Measurements from ENCODE around the gene ZGPAT.
"Not testable (repeated sequence)": the region's sequence is repeated elsewhere in the genome, so short reads cannot be mapped to it uniquely, and the experiment has no call there.

ZGPAT gene

DNA sequence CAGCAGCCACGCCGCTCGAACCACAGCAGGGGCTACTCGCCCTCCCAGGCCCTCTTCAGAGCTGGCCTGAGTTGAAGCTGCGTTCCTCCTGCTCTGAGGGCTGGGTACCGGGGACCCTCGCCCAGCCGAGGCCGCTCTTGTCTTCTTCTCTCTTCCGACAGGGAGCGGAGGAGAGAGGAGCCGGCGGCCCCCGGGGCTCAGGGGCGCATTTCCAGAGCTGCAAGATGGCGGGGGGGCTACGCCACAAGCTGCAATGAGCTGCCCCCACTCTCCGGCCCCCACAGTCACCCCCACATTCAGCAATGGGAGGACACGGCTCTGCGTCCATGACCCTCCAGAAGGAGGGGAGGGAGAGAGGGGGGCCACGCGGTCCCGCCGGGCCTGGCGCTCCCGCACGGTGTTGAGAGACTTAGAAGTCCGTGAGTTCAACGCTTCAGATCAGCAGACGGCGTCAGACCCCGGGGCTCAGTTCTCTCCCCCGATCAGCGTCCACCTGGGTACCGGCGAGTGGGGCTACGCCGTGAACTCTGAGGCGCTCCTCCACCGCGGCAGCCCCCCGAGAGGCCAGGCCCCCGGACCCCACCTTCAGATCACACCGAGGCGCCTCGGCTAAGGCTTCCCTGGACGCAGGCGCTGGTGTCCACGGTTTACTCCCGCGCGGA lies 63.3 kb downstream of the ZGPAT start:
- Histone ChIP-seq H3K9me3 (ENCODE audit: control insufficient read depth, low read depth, low read length) (no peaks in the 10 kb centered on the region), H3K36me3 (ENCODE audit: control insufficient read depth, low read depth, low read length) (no peaks in the 10 kb centered on the region), H3K27ac (ENCODE audit: low read length) (no peak overlapping the region)

DNA sequence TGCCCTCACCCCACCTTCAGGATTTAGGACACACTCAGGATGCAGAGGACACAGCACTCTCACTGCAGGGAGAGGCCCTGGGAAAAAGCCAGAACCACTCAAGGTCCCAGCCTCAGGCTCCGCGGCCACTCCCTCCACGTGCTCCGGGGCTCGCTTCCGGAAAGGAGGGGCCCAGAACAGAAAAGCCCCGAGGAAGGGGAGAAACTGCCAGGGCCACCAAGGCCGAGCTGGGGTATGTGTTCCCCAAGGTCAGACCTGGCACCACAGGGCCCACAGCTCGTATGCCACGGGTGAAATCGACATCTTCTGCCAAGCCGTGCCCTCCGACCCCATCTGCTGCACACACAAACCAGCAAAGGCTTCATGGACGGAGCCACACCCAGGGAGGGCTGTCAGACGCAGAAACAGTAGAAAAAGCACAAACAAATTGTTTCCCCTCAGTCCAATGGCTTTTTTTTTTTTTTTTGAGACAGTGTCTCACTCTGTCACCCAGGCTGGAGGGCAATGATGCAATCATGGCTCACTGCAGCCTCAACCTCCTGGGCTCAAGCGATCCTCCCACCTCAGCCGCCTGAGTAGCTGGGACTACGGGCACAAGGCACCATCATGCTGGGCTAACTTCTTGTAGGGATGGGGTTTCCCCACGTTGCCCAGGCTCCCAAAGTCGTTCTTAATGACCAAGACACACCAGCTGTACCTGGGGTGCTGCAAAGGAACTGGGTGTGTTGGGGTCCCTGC lies 65.1 kb downstream of the ZGPAT start:
- Histone ChIP-seq H3K4me1 (ENCODE audit: control insufficient read depth, low read depth, low read length) (peaks cover 6% of the 10 kb centered on the region), H3K27me3 (ENCODE audit: control insufficient read depth, insufficient read depth, low read length) (no peaks in the 10 kb centered on the region), H3K9ac (ENCODE audit: low read length) (no peak overlapping the region), H3K36me3 (ENCODE audit: control insufficient read depth, low read depth, low read length) (no peaks in the 10 kb centered on the region), H3K9me3 (ENCODE audit: control insufficient read depth, low read depth, low read length) (no peaks in the 10 kb centered on the region), H3K27ac (ENCODE audit: low read length) (no peak overlapping the region), H3K4me3 (ENCODE audit: low read length) (no peak overlapping the region)

More for the DNA sequence above, 63.3 kb downstream of the ZGPAT start:
- Histone ChIP-seq H3K27me3 (ENCODE audit: control insufficient read depth, insufficient read depth, low read length) (no peaks in the 10 kb centered on the region), H3K4me1 (ENCODE audit: control insufficient read depth, low read depth, low read length) (peaks cover 6% of the 10 kb centered on the region), H3K4me3 (ENCODE audit: low read length) (no peak overlapping the region), H3K9ac (ENCODE audit: low read length) (no peak overlapping the region)

DNA sequence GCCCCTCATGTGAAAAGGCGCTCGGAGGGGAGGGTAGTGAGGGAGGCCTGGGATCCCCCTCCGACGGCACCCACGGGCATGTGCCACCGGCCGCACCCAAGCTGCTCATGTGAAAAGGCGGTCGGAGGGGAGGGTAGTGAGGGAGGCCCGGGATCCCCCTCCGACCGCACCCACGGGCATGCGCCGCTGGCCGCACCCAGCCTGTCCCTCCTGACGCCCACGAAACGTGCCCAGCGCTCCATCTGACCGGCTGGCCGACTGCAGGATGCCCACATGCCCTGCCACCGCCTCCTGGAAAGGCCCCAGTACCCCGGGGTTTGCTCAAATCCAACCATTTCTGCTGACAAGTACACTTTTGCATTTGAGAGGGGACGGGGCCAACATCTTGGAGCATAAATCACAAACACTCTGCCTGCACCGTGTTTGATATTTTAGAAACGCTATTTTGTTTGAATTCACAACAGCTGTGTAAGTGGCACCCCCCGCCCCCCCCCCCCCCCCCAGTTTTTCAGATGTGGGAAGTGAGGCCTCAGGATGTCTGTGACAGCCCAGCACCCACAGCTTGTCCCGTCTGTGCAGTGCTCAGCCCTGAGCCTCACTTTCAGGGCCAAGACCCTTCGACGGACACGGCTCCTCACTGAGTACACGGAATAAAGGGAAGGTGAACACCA lies 65.9 kb downstream of the ZGPAT start:
- Histone ChIP-seq H3K4me1 (ENCODE audit: control insufficient read depth, low read depth, low read length) (peaks cover 6% of the 10 kb centered on the region), H3K27ac (ENCODE audit: low read length) (no peak overlapping the region), H3K36me3 (ENCODE audit: control insufficient read depth, low read depth, low read length) (no peaks in the 10 kb centered on the region), H3K27me3 (ENCODE audit: control insufficient read depth, insufficient read depth, low read length) (no peaks in the 10 kb centered on the region), H3K9ac (ENCODE audit: low read length) (no peak overlapping the region), H3K4me3 (ENCODE audit: low read length) (no peak overlapping the region), H3K9me3 (ENCODE audit: control insufficient read depth, low read depth, low read length) (no peaks in the 10 kb centered on the region)

DNA sequence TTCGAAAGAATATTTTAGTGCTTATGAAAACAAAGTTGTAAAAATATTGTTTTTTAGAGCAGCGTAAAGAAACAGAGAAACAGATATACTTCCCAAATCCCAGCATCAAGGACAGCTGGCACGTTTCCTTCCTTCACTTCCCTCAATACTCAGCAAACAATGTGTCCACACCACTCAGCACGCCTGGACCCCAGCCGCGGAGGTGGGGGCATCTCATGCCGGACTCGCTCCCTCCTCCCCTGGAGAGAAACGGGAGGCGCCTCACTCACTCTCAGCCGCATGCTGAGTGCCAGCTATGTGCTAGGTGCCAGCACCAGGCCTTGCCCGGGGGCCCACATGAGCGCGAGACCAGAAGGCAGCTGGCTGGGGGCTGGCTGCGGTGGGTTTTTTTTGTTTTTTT lies 66.5 kb downstream of the ZGPAT start:
- H3K9ac ChIP-seq (ENCODE audit: low read length), result no peak overlapping the region
- no peak overlapping the region for H3K4me3 ChIP-seq (ENCODE audit: low read length)
- no peaks in the 10 kb centered on the region for H3K36me3 ChIP-seq (ENCODE audit: control insufficient read depth, low read depth, low read length)
- no peaks in the 10 kb centered on the region for H3K27me3 ChIP-seq (ENCODE audit: control insufficient read depth, insufficient read depth, low read length)
- no peak overlapping the region for H3K27ac ChIP-seq (ENCODE audit: low read length)
- peaks cover 6% of the 10 kb centered on the region for H3K4me1 ChIP-seq (ENCODE audit: control insufficient read depth, low read depth, low read length)
- no peaks in the 10 kb centered on the region for H3K9me3 ChIP-seq (ENCODE audit: control insufficient read depth, low read depth, low read length)

DNA sequence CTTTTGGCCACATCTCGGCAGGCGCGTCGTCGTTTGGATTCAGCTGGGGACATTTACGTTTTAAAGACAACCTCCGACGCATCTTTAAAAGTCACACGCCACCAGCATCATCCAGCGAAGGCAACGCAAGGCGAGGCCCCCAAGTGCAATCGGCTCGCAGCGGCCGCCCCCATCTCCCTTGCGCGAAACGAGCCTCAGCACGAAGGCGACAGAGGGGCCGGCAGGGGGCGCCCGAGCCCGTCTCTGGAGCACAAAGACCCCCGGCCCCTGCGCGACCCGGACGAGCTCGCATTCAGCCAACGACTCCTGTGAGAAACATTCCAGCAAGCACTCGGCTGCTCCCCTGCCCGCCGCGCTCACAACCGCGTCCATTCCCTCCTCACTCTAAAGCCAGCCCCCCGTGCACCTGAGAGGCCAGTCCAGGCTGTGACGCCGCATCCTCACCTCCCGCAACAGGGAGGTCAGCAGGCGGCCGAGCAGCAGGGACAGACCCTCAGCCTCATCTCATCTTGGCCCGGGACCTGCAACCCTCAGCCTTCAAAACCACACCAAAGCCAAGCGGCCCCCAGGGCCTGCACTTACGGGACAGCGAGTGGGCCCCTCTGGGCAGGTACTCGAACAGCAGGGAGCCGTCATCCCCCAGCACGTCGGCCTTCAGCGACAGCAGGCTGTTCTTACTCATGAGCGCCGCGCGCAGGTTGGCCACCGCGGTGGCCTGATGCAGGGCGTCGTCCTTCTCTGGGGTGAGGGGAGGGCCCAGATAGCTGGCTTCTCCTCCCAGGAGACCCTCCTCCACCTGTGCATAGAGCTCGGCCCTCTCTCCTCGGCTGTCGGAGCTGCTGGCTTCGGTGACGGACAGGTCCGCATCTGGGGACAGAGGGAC lies 67.5 kb downstream of the ZGPAT start:
- Histone ChIP-seq H3K4me3 (ENCODE audit: low read length) (peak overlapping the region; percentile 71), H3K27ac (ENCODE audit: low read length) (no peak overlapping the region), H3K4me1 (ENCODE audit: control insufficient read depth, low read depth, low read length) (peaks cover 6% of the 10 kb centered on the region), H3K9me3 (ENCODE audit: control insufficient read depth, low read depth, low read length) (no peaks in the 10 kb centered on the region), H3K27me3 (ENCODE audit: control insufficient read depth, insufficient read depth, low read length) (no peaks in the 10 kb centered on the region), H3K9ac (ENCODE audit: low read length) (peak overlapping the region; percentile 42), H3K36me3 (ENCODE audit: control insufficient read depth, low read depth, low read length) (no peaks in the 10 kb centered on the region)

DNA sequence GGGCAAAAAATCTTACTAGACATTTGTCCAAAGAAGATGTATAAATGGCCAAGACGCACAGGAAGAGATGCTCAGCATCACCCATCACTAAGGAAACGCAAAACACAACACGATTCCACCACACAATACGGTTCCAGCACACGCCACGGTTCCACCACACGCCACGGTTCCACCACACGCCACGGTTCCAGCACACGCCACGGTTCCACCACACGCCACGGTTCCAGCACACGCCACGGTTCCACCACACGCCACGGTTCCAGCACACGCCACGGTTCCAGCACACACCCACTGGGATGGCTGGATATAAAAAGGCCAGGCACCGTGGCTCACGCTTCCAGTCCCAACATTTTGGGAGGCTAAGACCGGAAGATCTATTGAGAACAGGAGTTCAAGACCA lies 69.0 kb downstream of the ZGPAT start:
- H3K4me3 ChIP-seq (ENCODE audit: low read length); H3K4me1 ChIP-seq (ENCODE audit: control insufficient read depth, low read depth, low read length); H3K9ac ChIP-seq (ENCODE audit: low read length); H3K9me3 ChIP-seq (ENCODE audit: control insufficient read depth, low read depth, low read length); H3K27me3 ChIP-seq (ENCODE audit: control insufficient read depth, insufficient read depth, low read length); H3K36me3 ChIP-seq (ENCODE audit: control insufficient read depth, low read depth, low read length); H3K27ac ChIP-seq (ENCODE audit: low read length): not testable (repeated sequence)

DNA sequence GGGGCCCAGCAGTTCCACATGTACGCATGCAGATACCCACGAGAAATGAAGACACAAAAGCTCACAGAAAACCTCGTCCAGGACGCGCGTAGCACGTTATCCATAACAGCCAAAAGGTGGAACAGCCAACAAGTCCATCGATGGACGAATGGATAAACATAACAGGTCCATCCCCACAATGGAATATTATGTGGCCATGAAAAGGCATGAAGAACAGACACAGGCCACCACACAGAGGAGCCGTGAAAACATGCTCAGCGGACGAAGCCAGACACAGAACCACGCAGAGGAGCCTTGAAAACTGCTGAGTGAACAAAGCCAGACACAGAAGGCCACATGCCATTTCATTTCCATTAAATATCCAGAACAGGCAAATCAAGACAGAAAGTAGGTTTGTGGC lies 69.8 kb downstream of the ZGPAT start:
- Histone ChIP-seq H3K27ac (ENCODE audit: low read length) (no peak overlapping the region), H3K4me3 (ENCODE audit: low read length) (no peak overlapping the region), H3K36me3 (ENCODE audit: control insufficient read depth, low read depth, low read length) (no peaks in the 10 kb centered on the region), H3K4me1 (ENCODE audit: control insufficient read depth, low read depth, low read length) (peaks cover 6% of the 10 kb centered on the region), H3K27me3 (ENCODE audit: control insufficient read depth, insufficient read depth, low read length) (no peaks in the 10 kb centered on the region), H3K9ac (ENCODE audit: low read length) (no peak overlapping the region), H3K9me3 (ENCODE audit: control insufficient read depth, low read depth, low read length) (no peaks in the 10 kb centered on the region)

DNA sequence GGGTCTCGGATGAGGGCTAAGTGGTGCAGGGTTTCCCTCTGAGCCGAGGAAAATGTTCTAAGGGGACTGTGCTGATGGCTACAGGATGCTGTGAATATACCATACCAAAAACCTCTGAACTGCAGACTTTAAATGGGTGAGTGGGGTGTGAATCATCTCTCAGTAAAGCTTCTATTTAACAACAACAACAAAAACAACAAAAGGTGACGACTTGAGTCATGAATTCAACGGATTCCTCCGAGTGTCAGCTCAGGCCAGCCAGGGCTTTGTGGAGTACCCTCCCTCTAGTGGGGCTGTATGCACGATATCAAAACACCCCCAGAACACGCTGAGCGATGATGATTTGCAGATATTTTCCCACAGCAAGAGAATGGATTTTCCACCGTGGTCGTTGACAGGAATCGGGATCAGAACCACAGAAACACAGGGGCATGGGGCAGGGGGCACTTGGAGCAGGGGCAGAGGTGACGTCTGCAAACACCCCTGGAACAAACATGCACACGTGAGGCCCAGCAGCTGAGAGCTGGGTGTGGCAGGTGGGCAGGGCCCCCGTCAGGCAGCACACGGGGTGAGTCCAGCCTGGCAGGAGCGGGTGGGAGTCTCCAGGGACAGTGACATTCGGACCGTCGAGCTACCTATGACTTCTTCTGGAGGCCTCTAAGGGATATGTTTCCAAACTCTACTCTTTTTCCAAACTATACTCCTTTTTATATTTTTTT lies 70.4 kb downstream of the ZGPAT start:
- Histone ChIP-seq H3K9me3 (ENCODE audit: control insufficient read depth, low read depth, low read length) (no peaks in the 10 kb centered on the region), H3K4me1 (ENCODE audit: control insufficient read depth, low read depth, low read length) (peaks cover 6% of the 10 kb centered on the region), H3K9ac (ENCODE audit: low read length) (no peak overlapping the region), H3K36me3 (ENCODE audit: control insufficient read depth, low read depth, low read length) (no peaks in the 10 kb centered on the region), H3K27ac (ENCODE audit: low read length) (no peak overlapping the region), H3K27me3 (ENCODE audit: control insufficient read depth, insufficient read depth, low read length) (no peaks in the 10 kb centered on the region), H3K4me3 (ENCODE audit: low read length) (no peak overlapping the region)

DNA sequence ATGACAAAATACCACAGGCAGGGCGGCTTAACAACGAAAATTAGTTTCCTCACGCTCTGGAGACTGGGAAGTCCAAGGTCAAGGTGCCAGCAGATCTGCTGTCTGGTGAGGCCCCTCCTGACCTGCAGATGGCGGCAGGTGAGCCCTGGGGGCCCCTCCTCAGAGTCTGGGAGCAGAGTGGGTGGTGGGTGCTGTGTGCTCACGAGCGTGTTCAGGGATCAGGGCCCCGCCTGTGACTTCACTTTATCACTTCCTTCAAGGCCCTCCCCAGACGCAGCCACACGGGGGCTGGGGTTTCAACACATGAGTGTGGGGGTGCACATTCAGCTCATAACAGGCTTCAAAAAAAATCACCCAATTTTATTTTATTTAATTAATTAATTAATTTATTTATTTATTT lies 71.0 kb downstream of the ZGPAT start:
- peaks cover 6% of the 10 kb centered on the region for H3K4me1 ChIP-seq (ENCODE audit: control insufficient read depth, low read depth, low read length)
- H3K27ac ChIP-seq (ENCODE audit: low read length), result no peak overlapping the region
- no peak overlapping the region for H3K4me3 ChIP-seq (ENCODE audit: low read length)
- H3K36me3 ChIP-seq (ENCODE audit: control insufficient read depth, low read depth, low read length), result no peaks in the 10 kb centered on the region
- no peaks in the 10 kb centered on the region for H3K9me3 ChIP-seq (ENCODE audit: control insufficient read depth, low read depth, low read length)
- no peaks in the 10 kb centered on the region for H3K27me3 ChIP-seq (ENCODE audit: control insufficient read depth, insufficient read depth, low read length)
- H3K9ac ChIP-seq (ENCODE audit: low read length), result no peak overlapping the region

DNA sequence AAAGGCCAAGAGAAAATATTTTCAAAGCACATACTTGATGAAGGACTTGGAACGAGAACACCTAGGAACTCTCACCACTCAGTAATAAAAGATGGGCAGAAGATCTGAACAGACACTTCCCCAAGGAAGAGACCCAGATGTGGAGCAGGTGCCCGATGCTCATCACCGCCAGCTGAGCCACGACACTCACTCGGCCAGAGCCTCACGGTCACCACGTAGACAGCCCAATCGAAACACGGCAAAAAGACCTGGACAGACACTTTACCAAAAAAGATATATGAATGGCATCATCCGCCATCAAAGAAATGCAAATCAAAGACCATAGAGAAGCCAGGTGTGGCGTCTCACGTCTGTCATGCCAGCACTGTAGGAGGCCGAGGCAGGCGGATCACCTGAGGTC lies 73.3 kb downstream of the ZGPAT start:
- Histone ChIP-seq H3K4me3 (ENCODE audit: low read length) (no peak overlapping the region), H3K9ac (ENCODE audit: low read length) (no peak overlapping the region), H3K9me3 (ENCODE audit: control insufficient read depth, low read depth, low read length) (no peaks in the 10 kb centered on the region), H3K4me1 (ENCODE audit: control insufficient read depth, low read depth, low read length) (no peaks in the 10 kb centered on the region), H3K27me3 (ENCODE audit: control insufficient read depth, insufficient read depth, low read length) (no peaks in the 10 kb centered on the region), H3K36me3 (ENCODE audit: control insufficient read depth, low read depth, low read length) (no peaks in the 10 kb centered on the region), H3K27ac (ENCODE audit: low read length) (no peak overlapping the region)

DNA sequence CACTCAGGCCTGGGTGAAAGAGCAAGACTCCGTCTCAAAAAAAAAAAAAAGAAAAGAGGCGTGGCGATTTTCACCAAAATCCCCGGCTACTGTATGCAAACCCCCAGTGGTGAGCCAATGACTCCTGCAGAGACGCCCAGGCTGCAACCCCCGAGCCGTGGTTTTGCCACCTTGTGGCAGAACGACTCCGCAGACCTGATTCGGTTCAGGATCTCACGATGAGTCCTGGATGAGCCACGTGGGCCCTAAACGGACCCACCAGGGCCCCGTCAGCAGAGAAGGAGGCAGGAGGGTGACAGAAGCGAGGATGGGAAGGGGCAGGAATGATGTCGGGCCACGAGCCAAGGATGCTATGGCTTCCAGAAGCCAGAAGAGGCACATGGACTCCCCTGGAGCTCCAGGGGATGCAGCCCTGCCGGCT lies 74.2 kb downstream of the ZGPAT start:
- Histone ChIP-seq H3K4me1 (ENCODE audit: control insufficient read depth, low read depth, low read length) (no peaks in the 10 kb centered on the region), H3K4me3 (ENCODE audit: low read length) (no peak overlapping the region), H3K36me3 (ENCODE audit: control insufficient read depth, low read depth, low read length) (no peaks in the 10 kb centered on the region)

More for the DNA sequence above, 74.2 kb downstream of the ZGPAT start:
- no peaks in the 10 kb centered on the region for H3K9me3 ChIP-seq (ENCODE audit: control insufficient read depth, low read depth, low read length)
- no peak overlapping the region for H3K27ac ChIP-seq (ENCODE audit: low read length)
- H3K9ac ChIP-seq (ENCODE audit: low read length), result no peak overlapping the region
- no peaks in the 10 kb centered on the region for H3K27me3 ChIP-seq (ENCODE audit: control insufficient read depth, insufficient read depth, low read length)

Measured in iPS-18a (cell line).